ENCODE measurements around the gene MORN4.
A peak's percentile ranks its signal among the peaks of the same experiment; 100 is the strongest.

MORN4 gene

DNA sequence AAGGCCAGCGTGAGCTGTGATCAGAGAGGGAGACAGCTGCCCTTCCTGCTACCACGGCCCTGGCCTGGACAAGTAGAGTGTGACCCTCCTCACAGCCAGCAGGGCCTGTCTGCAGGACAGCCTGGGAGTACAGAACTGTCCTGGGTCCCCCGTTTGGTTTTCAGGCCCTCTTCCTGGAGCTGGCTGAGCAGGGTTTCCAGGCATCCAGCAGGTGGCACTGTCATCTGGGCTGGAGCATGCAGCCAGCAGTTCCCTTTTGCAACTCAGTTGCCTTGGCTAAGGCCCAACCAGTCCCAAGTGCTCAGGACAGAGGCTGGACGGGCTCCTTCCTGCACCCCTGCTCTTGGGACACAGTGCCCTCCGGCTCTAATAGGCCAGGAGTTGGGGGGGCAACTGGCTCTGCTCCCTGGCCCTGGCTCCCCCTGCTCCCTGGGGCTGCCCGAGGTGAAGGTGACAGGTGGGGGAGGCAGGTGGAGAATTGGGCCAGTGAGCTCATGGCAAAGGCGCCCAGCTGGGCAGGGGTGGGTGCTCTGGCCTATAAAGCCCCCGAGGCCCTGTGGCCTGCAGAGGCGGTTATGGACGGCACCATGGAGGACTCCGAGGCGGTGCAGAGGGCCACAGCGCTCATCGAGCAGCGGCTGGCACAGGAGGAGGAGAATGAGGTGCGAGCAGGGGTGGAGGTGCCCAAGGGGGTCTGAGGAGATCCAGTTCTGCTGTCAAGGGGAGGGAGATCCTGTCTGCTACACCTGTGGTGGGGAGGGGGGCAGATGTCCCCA is 60.9 kb downstream of the MORN4 start, which contains the start of gene ANKRD2:
Gene ANKRD2 (plus strand): TSS at position 566 of the 776 bp plus-strand sequence. CDS start 10 bp downstream, at position 576.
- FAIRE-seq, result peak; percentile 29

DNA sequence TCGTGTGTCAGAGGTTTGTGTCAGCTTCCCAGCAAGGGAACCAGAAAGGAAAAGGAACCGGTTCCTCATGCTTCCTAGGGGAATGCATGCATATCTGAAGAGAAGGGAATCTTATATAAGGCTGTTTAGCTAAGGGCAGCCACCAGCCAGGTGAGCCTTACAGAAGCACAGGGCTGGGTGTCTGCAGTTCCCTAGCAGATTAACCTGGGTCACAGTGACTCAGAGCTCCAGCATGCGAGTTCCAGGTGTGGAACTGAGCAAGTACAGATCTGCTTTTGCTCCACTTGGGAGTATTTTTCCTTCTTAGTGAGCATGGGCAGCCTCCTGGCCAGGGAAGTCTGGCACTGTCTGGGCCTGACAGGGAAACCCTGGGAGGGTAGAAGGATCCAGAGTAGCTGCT is 61.7 kb downstream of the MORN4 start:
- FAIRE-seq, result no peak

DNA sequence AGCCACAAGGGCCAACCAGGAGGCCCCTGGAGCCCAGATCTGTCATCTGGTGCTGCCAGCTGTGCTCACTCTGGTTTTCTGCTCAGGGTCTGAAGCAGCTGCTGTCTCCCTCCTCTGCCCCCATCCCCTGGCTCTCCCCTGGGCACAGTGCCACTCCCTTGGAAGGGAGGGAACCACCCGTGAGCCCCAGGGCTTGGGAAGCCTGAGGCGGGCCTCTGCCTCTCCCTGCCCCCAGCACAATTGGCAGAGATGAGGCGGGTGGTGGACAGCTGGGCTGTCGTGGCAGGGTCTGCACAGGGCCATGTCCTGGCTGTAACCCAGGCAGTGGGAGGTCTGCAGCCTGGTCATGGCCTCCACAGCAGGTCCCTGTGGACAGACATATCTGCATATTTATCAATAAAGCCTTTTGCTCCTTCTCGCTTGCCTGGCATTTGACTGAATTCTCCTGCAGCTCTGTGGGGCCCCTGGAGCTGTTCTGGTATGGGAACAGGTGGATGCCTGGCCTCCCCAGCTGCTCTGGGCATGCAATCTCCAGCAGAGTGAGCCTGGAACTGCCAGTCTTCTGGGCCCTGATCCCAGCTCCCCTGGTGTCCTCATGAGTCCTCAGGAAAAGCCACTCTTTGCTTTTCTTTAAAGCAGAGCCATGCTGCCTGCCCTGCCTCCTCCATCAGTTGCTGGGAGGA is 62.4 kb downstream of the MORN4 start:
- FAIRE-seq, result no peak

DNA sequence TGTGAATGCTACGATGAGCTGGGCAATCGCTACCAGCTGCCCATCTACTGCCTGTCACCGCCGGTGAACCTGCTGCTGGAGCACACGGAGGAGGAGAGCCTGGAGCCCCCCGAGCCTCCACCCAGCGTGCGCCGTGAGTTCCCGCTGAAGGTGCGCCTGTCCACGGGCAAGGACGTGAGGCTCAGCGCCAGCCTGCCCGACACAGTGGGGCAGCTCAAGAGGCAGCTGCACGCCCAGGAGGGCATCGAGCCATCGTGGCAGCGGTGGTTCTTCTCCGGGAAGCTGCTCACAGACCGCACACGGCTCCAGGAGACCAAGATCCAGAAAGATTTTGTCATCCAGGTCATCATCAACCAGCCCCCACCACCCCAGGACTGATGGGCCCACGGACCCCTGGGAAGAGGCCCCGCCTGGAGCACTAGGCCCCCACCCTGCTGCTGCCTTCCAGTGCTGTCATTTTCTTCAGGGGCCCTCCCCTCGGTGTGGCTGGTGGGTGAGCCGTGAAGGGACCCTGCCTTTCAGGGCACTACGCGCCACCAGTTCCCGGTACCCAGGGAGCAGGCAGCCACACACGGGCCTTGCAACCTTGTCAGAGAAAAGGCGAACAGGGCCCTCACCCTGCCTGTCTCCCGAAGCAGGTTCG is 63.0 kb downstream of the MORN4 start:
- FAIRE-seq, result no peak

DNA sequence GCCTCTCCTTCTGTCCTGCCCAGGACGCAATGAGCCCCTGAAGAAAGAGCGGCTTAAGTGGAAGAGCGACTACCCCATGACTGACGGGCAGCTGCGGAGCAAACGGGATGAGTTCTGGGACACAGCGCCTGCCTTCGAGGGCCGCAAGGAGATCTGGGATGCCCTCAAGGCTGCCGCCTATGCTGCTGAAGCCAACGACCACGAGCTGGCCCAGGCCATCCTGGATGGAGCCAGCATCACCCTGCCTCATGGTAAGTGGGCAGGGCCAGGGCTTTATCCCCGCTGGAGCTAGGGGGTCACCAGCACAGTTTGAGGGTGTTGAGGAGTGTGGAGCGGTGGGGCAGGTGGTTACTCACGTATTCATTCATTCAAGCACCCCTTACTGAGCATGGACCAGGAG is 65.4 kb downstream of the MORN4 start:
- FAIRE-seq, result no peak

DNA sequence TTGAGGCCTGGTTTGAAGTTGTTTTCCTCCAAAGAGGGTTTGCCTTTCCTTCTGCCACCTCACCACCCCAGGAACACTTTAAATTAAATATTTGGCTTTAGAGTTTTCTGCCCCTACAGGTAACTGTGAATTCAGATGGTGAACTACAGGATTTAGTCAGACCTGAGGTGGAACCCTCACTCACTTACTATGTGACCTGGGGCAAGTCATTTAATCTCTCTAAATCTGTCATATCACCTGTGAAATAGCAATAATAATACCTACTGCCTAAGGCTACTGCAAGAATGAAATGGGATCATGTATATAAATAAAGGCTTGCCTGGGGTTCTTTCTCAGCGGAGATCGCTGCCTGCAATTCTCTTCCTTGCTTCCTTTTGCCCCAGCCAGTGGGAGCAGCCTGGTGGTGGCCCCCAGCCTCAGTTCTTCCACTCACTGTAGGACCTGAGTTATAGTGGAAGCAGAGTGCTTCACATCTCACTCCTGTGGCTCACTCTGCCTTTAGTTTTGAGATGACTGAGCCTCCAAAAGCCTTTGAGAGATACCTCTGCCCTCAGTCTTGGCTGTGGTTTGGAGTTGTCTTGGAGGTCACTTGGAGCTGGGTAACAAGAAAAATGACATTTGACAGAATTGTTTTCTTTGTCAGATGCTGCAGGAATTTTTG is 66.8 kb downstream of the MORN4 start:
- no peak for FAIRE-seq

DNA sequence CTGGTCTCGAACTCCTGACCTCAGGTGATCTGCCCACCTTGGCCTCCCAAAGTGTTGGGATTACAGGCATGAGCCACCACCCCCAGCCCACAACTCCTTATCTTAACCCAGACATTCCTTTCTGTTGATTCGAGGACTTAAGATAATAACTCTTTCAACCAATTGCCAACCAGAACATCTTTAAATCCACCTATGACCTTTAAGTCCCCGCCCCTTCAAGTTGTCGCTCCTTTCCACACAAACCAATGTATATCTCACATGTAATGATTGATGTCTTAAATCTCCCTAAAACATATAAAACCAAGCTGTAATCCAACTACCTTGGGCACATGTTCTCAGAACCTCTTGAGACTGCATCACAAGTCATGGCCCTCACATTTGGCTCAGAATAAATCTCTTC is 68.5 kb downstream of the MORN4 start:
- FAIRE-seq, result no peak
